GM21576 (cell line): ENCODE measurements around the gene SMIM28.
"Not testable (repeated sequence)": the region's sequence is repeated elsewhere in the genome, so short reads cannot be mapped to it uniquely, and the experiment has no call there.

ENCODE experiments used
- ATAC-seq: cut with Tn5 transposase; IDR thresholded peaks from one replicate; pipeline ENCODE4 v1.9.1; 2021; ENCODE audit warnings: mild to moderate bottlenecking, moderate library complexity; ENCODE audit not compliant: unreplicated experiment

SMIM28 gene

GRCh38 chr6:138377844-138378243, at the start of gene SMIM28:
Gene SMIM28, plus strand, starts transcription at chr6:138377905. Its CDS starts 168 bp downstream, at chr6:138378073.
- no peak for ATAC-seq

GRCh38 chr6:138328210-138328609, 49.5 kb upstream of the SMIM28 start:
- ATAC-seq: no peak

- no peak for ATAC-seq
Observed at GRCh38 chr6:138330763-138331162, 46.9 kb upstream of the SMIM28 start.

GRCh38 chr6:138331444-138331843, 46.3 kb upstream of the SMIM28 start:
- ATAC-seq: no peak

GRCh38 chr6:138331984-138332383, 45.7 kb upstream of the SMIM28 start:
- no peak for ATAC-seq

GRCh38 chr6:138334000-138334399, 43.7 kb upstream of the SMIM28 start:
- no peak for ATAC-seq

- ATAC-seq: no peak
Observed at GRCh38 chr6:138334963-138335362, 42.7 kb upstream of the SMIM28 start.

GRCh38 chr6:138336221-138336620, 41.5 kb upstream of the SMIM28 start:
- ATAC-seq: no peak

GRCh38 chr6:138337076-138337475, 40.6 kb upstream of the SMIM28 start:
- no peak for ATAC-seq

- no peak for ATAC-seq
Observed at GRCh38 chr6:138339024-138339423, 38.7 kb upstream of the SMIM28 start.

- ATAC-seq: no peak
Observed at GRCh38 chr6:138341176-138341575, 36.5 kb upstream of the SMIM28 start.

GRCh38 chr6:138343112-138343511, 34.6 kb upstream of the SMIM28 start:
- ATAC-seq: no peak

GRCh38 chr6:138345565-138346285, 32.0 kb upstream of the SMIM28 start:
- ATAC-seq: no peak

GRCh38 chr6:138346302-138347195, 31.2 kb upstream of the SMIM28 start:
- ATAC-seq: no peak

- no peak for ATAC-seq
Observed at GRCh38 chr6:138347864-138348263, 29.8 kb upstream of the SMIM28 start.

GRCh38 chr6:138349891-138350290, 27.8 kb upstream of the SMIM28 start:
- no peak for ATAC-seq

GRCh38 chr6:138357928-138358327, 19.8 kb upstream of the SMIM28 start:
- no peak for ATAC-seq

GRCh38 chr6:138368684-138369083, 9.0 kb upstream of the SMIM28 start:
- not testable (repeated sequence) for ATAC-seq

- no peak for ATAC-seq
Observed at GRCh38 chr6:138370631-138371451, 6.9 kb upstream of the SMIM28 start.

- ATAC-seq: no peak
Observed at GRCh38 chr6:138371452-138371711, 6.3 kb upstream of the SMIM28 start.

- ATAC-seq: no peak
Observed at GRCh38 chr6:138371720-138372119, 6.0 kb upstream of the SMIM28 start.
